Gastrocnemius medialis (tissue), 4 donors: ENCODE measurements around the gene CISD1.

Experiments used
- CTCF ChIP-seq, 5 experiments: fragments of 450-650 bp in 3 of 5; fragments of 200-600 bp in 2 of 5; sonication (generic) in 2 of 5; IDR thresholded peaks in 4 of 5; conservative IDR thresholded peaks in 1 of 5; 1 replicate in 4 of 5; 2 replicates in 1 of 5; pipeline ENCODE4 v1.5.1; 2016 to 2019; ENCODE audit warnings: antibody characterized with exemption in 5 of 5, mild to moderate bottlenecking in 3 of 5, moderate library complexity in 3 of 5
- POLR2A ChIP-seq, 2 donors: fragments of 450-650 bp; IDR thresholded peaks; one replicate each; pipeline ENCODE4 v1.6.1; 2017; ENCODE audit warnings: antibody characterized with exemption in 2 of 2, mild to moderate bottlenecking in 2 of 2, moderate library complexity in 2 of 2

- TF ChIP-seq CTCF (IDR thresholded peaks at IDR 0.05 in 4 of 5, conservative IDR thresholded peaks at IDR 0.05 in 1 of 5) (no peak), POLR2A (IDR thresholded peaks at IDR 0.05) (no peak)
Observed at GRCh38 chr10:58318346-58318745, 49.4 kb downstream of the CISD1 start.
